ENCODE data around the gene CCL28.
A peak's percentile ranks its signal among the peaks of the same experiment; 100 is the strongest.

The CCL28 gene

DNA sequence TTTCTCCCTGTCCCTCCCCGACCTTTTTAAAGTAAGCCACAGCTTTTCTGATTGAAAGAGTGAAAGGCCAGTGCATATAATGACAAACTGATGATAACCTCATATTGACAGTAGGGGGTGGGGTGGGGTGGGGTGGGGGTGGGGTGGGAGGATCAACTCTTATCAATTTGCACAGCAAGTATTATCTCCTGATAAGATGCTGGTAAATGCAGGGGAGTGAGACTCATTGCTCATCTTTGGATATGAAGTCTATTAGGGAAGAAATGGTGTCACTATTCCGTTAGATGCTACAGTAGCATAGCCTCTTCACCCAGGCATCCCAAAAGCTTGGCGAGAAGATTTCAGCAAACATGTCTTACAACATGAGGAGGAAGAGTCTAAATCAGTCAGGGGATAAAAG lies 60.1 kb downstream of the CCL28 start:
- Mint-ChIP-seq H3K9me3 (no peaks in the 10 kb centered on the region), H3K27ac (no peak overlapping the region), H3K27me3 (no peaks in the 10 kb centered on the region), H3K4me3 (no peak overlapping the region), H3K4me1 (no peaks in the 10 kb centered on the region)
- ATAC-seq, result no peak
- no peak for DNase-seq

GRCh38 chr5:43348861-43349363 lies 63.3 kb downstream of the CCL28 start:
- no peak overlapping the region for H3K4me3 Mint-ChIP-seq
- no peaks in the 10 kb centered on the region for H3K4me1 Mint-ChIP-seq
- ATAC-seq (no peak), DNase-seq (no peak)
- peaks cover 0 to 6% of the 10 kb centered on the region in 2 donors for H3K9me3 Mint-ChIP-seq
- H3K27me3 Mint-ChIP-seq, result peaks cover 6% of the 10 kb centered on the region
- H3K27ac Mint-ChIP-seq, result no peak overlapping the region

DNA sequence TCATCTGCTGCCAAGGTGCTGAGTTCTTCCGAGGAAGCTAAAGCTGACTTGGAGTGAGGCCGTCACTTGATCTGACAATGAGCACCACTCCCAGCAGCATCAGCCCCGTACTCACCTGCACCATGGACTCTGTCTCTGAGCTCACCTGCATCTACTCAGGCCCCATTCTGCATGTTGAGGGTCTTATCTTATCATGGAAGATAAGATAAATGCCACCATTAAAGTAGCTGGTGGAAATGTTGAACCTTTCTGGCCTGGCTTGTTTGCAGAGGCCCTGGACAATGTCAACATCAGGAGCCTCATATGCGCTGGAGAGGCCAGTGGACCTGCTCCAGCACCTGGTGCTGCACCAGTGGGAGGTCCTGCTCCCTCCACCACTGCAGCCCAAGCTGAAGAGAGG lies 64.0 kb downstream of the CCL28 start:
- no peak overlapping the region for H3K4me3 Mint-ChIP-seq
- no peak for ATAC-seq
- DNase-seq, result no peak

DNA sequence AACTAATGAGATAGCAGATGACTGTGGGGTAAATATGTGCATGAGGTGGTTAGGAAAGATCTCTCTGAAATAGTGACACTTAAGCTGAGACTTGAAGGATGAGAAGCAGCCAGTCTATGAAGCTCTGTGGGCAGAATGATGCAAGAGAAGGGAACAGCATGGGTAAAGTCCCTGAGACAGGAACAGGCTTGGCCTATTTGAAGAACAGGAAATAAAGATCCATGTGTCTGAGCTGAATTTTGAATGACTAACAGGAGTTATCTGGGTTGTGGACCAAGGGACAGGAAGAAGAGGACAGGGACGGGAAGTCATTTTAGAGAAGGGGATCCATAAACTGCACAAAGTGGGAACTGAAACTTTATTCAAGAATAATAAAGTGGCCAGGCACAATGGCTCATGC lies 73.3 kb downstream of the CCL28 start:
- Mint-ChIP-seq H3K27ac (peak overlapping the region in 1 of 2 donors; percentile 89), H3K4me1 (peaks cover 8% of the 10 kb centered on the region), H3K9me3 (peaks cover 31 to 39% of the 10 kb centered on the region in 2 donors), H3K27me3 (peaks cover 11% of the 10 kb centered on the region), H3K4me3 (peak overlapping the region in 1 of 2 donors; percentile 6)
- ATAC-seq, result peak; percentile 87
- peak in 1 of 2 donors; percentile 25 for DNase-seq

More for the DNA sequence above, 64.0 kb downstream of the CCL28 start:
- H3K27ac Mint-ChIP-seq, result no peak overlapping the region
- peaks cover 4 to 12% of the 10 kb centered on the region in 2 donors for H3K9me3 Mint-ChIP-seq
- no peaks in the 10 kb centered on the region for H3K4me1 Mint-ChIP-seq
- peaks cover 13% of the 10 kb centered on the region for H3K27me3 Mint-ChIP-seq

DNA sequence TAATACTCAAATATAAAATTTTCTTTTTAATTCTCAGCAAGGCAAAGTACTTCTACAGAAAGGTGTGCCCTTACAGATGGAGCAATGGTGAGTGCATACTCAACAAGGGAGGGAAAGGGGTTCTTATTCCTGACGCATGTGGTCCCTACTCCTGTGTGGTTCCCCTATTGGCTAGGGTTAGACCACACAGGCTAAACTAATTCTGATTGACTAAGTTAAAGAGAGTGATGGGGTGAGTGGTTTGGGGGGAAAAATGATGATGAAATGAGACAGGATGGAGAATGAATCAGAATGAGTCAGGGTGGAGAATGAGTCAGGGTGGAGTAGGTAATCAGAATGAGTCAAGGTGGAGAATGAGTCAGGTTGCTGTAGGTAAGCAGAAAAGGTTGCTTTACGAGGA lies 76.0 kb downstream of the CCL28 start:
- Mint-ChIP-seq H3K27me3 (peaks cover 17% of the 10 kb centered on the region), H3K27ac (peak overlapping the region; percentile 49 to 92), H3K4me3 (no peak overlapping the region), H3K9me3 (peaks cover 44 to 50% of the 10 kb centered on the region in 2 donors), H3K4me1 (peaks cover 8% of the 10 kb centered on the region)
- DNase-seq, result peak; percentile 19 to 57
- peak; percentile 91 for ATAC-seq

DNA sequence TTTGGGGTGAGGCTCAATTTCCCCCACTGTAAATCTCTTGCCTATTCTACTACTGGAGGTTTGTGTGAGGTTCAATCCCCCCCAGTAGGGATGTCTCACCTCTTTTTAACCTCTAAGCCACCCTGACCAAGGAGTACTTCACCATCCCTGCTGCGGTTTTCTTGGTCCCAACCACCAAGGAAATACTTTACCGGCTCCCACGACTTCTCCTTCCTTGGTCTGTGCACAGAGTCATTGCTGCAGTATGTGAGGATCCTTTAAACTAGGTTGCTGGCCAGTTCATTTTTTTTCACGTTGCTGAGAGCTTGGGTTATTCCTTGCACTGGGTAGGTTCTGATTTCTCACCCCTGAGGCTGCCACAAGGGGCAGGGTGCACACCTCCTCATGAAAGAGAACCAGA lies 76.5 kb downstream of the CCL28 start:
- ATAC-seq, result no peak
- H3K27me3 Mint-ChIP-seq, result peaks cover 17% of the 10 kb centered on the region
- H3K4me1 Mint-ChIP-seq, result peaks cover 8% of the 10 kb centered on the region
- H3K27ac Mint-ChIP-seq, result peak overlapping the region; percentile 14 to 92
- no peak overlapping the region for H3K4me3 Mint-ChIP-seq
- H3K9me3 Mint-ChIP-seq, result peaks cover 44 to 50% of the 10 kb centered on the region in 2 donors
- DNase-seq, result no peak

DNA sequence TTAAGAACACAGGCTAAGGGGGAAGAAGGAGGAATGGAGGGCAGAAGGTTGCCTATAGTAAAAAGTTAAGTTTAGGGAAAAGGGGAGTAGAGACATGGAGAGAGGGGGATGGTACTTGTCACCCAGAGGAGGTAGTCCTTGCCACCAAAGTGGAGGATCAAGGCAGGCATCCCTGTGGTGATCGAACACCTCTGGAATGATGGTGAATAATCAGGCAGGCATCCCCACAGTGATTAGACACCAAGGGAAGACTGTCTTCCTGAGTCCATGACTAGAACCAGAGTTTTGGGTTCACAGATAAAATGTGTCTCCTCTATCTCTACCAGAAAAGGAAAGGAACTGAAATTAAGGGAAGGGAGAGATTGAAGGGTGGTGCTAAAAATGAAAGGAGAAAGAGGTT lies 79.8 kb downstream of the CCL28 start:
- DNase-seq, result no peak
- no peak overlapping the region for H3K27ac Mint-ChIP-seq
- no peaks in the 10 kb centered on the region for H3K4me1 Mint-ChIP-seq
- H3K27me3 Mint-ChIP-seq, result peaks cover 17% of the 10 kb centered on the region
- no peak for ATAC-seq
- H3K4me3 Mint-ChIP-seq, result no peak overlapping the region
- peaks cover 35 to 36% of the 10 kb centered on the region in 2 donors for H3K9me3 Mint-ChIP-seq
